Raji (cell line): Measurements from ENCODE around the gene EFNA3.

ENCODE experiments used
- POLR2A ChIP-seq: IDR thresholded peaks from 2 replicates; pipeline ENCODE4 v1.6.1; 2011; ENCODE audit warnings: low read depth, low read length, control low read depth; ENCODE audit not compliant: insufficient read depth

EFNA3 gene

GRCh38 chr1:155124503-155125463 is 46.1 kb downstream of the EFNA3 start:
- no peak for TF ChIP-seq POLR2A

GRCh38 chr1:155125511-155125945 is 46.9 kb downstream of the EFNA3 start:
- no peak for TF ChIP-seq POLR2A

DNA sequence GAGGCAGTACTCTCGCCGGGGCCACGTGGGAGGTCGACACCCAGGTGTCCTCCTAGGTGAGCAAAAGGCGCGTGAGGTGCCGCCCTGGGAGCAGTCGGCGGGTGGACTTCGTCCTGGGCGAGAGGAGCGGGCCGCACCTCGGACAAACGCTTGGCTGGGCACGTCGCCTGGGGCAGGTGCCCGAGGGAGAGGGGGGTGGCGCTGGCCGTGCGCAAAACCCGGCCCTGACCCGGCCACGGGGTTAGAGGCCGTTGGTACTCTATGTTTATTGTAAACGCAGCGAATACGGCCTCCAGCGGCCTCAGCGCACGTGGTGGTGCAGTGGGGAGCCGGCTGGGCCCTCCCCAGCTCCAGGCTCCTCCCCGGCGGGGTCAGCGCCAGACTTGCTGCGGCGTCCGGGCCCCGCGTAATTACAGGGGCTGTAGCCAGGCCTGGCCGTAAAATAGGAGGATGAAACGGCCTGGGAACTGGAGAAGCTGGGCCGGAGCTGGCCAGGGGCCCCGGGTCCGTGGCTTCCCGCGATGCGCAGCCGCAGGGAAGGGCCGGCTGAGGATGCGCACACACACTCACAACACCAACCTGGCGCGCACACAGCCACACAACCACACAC is 47.4 kb downstream of the EFNA3 start:
- TF ChIP-seq POLR2A: no peak

GRCh38 chr1:155126556-155127104 is 48.0 kb downstream of the EFNA3 start:
- no peak for TF ChIP-seq POLR2A

GRCh38 chr1:155127105-155127966 is 48.7 kb downstream of the EFNA3 start, which contains the start of gene EFNA1:
EFNA1 (plus strand) TSS chr1:155127876; CDS start chr1:155127978, 102 bp downstream.
- TF ChIP-seq POLR2A: no peak

DNA sequence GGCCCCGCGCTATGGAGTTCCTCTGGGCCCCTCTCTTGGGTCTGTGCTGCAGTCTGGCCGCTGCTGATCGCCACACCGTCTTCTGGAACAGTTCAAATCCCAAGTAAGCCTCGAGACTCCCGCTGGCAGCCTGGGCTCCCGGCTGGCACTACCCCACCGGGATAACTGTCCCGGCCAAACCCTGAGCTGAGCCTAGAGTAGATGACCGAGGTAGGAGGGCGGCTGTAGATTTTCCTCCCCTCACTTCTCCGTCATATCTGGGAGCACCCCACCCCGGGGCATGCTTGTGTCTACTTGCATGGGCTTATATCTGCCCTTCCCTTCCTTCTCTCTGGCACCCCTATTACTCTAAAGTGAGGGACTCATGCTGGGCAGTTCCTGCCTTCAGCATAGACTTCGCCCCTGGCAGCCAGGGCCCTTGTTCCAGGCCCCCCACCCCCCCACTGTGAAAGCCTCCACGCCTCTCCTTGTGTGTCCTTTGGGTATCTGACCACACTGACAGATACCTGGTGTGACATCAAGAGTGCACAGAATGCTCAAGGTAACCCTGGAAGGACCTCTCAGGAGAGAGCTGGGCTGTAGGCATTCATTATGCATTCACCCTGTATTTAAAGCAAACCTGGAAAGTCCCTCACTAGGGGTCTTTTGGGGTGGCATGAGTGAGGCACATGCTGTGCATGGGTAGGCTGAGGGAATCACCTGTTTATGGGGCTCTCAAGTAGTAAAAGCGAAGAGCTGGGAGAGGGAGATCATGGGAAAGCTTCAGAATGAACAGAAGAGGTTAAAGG is 49.5 kb downstream of the EFNA3 start:
- no peak for TF ChIP-seq POLR2A

GRCh38 chr1:155128755-155129473 is 50.3 kb downstream of the EFNA3 start:
- no peak for TF ChIP-seq POLR2A

DNA sequence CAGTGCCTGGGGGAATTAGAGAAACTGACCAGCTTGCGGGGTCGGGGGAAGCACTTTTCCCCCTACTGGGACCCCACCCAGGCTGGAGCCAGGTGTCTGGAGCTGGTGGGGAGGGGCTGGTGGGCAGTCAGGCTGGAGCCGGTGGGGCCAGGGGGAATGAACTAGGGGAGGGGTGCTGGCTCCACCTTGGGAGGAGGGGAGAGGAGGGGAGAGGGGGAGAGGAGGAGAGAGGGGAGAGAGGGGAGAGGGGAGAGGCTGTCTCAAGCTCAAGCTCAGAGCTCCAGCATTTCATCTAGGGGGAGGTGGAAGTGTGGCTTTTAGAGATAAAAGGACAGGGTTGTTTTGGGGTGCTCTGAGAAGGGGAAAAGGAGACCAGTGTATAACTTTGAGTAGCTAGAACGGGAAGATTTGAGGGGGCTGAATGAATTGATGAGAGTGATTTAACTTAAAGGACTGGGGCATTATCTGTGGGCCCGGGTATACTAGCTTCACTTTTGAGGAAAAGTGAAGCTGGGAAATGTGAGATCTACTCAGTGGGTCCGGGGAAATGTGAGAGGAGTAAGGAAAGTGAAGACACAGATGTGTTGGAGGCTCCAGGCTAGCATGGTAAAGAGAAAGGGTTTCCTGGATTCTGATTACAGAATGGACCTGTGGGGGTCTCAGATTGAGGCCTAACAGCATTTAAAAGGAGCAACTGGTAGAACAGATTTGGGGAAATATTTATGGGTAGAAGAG is 51.8 kb downstream of the EFNA3 start:
- TF ChIP-seq POLR2A: no peak

DNA sequence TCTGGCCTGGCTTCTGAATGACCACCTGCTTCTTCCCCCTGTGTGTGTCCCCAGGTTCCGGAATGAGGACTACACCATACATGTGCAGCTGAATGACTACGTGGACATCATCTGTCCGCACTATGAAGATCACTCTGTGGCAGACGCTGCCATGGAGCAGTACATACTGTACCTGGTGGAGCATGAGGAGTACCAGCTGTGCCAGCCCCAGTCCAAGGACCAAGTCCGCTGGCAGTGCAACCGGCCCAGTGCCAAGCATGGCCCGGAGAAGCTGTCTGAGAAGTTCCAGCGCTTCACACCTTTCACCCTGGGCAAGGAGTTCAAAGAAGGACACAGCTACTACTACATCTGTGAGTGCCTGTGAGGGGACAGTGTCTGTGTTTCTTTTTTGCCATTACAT is 52.6 kb downstream of the EFNA3 start:
- TF ChIP-seq POLR2A: no peak

GRCh38 chr1:155131856-155132255 is 53.2 kb downstream of the EFNA3 start:
- TF ChIP-seq POLR2A: no peak

GRCh38 chr1:155133799-155134281 is 55.2 kb downstream of the EFNA3 start:
- no peak for TF ChIP-seq POLR2A

DNA sequence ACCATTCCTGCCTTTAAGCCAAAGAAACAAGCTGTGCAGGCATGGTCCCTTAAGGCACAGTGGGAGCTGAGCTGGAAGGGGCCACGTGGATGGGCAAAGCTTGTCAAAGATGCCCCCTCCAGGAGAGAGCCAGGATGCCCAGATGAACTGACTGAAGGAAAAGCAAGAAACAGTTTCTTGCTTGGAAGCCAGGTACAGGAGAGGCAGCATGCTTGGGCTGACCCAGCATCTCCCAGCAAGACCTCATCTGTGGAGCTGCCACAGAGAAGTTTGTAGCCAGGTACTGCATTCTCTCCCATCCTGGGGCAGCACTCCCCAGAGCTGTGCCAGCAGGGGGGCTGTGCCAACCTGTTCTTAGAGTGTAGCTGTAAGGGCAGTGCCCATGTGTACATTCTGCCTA is 55.7 kb downstream of the EFNA3 start:
- TF ChIP-seq POLR2A: no peak

GRCh38 chr1:155134880-155135414 is 56.3 kb downstream of the EFNA3 start:
- no peak for TF ChIP-seq POLR2A
